GM18858 (cell line): Measurements from ENCODE around the gene ELN.
"Not testable (repeated sequence)": the region's sequence is repeated elsewhere in the genome, so short reads cannot be mapped to it uniquely, and the experiment has no call there.

Source experiments
- ATAC-seq: cut with Tn5 transposase; IDR thresholded peaks from one replicate; pipeline ENCODE4 v1.9.1; 2021; ENCODE audit not compliant: unreplicated experiment

Gene ELN

GRCh38 chr7:74040791-74041520 is 13.0 kb downstream of the ELN start:
- no peak for ATAC-seq

- no peak for ATAC-seq
Observed at GRCh38 chr7:74042746-74043522, 15.0 kb downstream of the ELN start.

- no peak for ATAC-seq
Observed at GRCh38 chr7:74043523-74043951, 15.6 kb downstream of the ELN start.

- no peak for ATAC-seq
Observed at GRCh38 chr7:74044366-74045350, 16.7 kb downstream of the ELN start.

- not testable (repeated sequence) for ATAC-seq
Observed at GRCh38 chr7:74046581-74046980, 18.6 kb downstream of the ELN start.

GRCh38 chr7:74047804-74048380 is 19.9 kb downstream of the ELN start:
- ATAC-seq: no peak

- ATAC-seq: no peak
Observed at GRCh38 chr7:74048999-74049599, 21.1 kb downstream of the ELN start.

GRCh38 chr7:74049997-74050798 is 22.2 kb downstream of the ELN start:
- ATAC-seq: no peak

- ATAC-seq: no peak
Observed at GRCh38 chr7:74051193-74051592, 23.2 kb downstream of the ELN start.

- no peak for ATAC-seq
Observed at GRCh38 chr7:74051629-74052410, 23.8 kb downstream of the ELN start.

- no peak for ATAC-seq
Observed at GRCh38 chr7:74052628-74053027, 24.7 kb downstream of the ELN start.

- no peak for ATAC-seq
Observed at GRCh38 chr7:74053589-74054186, 25.7 kb downstream of the ELN start.

GRCh38 chr7:74056096-74056915 is 28.3 kb downstream of the ELN start:
- no peak for ATAC-seq

- no peak for ATAC-seq
Observed at GRCh38 chr7:74057216-74057925, 29.4 kb downstream of the ELN start.

- ATAC-seq: no peak
Observed at GRCh38 chr7:74057987-74058386, 30.0 kb downstream of the ELN start.

GRCh38 chr7:74058486-74058885 is 30.5 kb downstream of the ELN start:
- no peak for ATAC-seq

GRCh38 chr7:74059037-74059436 is 31.1 kb downstream of the ELN start:
- ATAC-seq: no peak
